HL-60 (cell line): ENCODE data around the gene PRAC2.

Experiments used
- DNase-seq, 2 experiments: peaks; one replicate each; pipeline ENCODE4 v3.0.0-alpha.2; 2010 to 2020; ENCODE audit warnings: low read depth in 1 of 2, low spot score in 1 of 2
- H3K27ac ChIP-seq: fragments of 250-450 bp; sonication (Bioruptor Pico); replicated peaks from 2 replicates; pipeline ENCODE4 v1.5.1; 2020; ENCODE audit warnings: mild to moderate bottlenecking, moderate library complexity
- H3K27me3 ChIP-seq: fragments of 250-450 bp; sonication (Bioruptor Pico); 2 replicates; pipeline ENCODE4 v1.5.1; 2021; ENCODE audit warnings: mild to moderate bottlenecking, moderate library complexity; ENCODE audit not compliant: insufficient read depth, poor library complexity, severe bottlenecking
- H3K4me3 ChIP-seq: replicated peaks from 2 replicates; pipeline ENCODE4 v1.5.1; 2011; ENCODE audit warnings: mild to moderate bottlenecking, control low read depth, low read length; ENCODE audit not compliant: insufficient read depth
- GABPA ChIP-seq: IDR thresholded peaks from 2 replicates; pipeline ENCODE4 v1.6.1; 2012; ENCODE audit warnings: low read depth
- POLR2AphosphoS5 ChIP-seq: IDR thresholded peaks from 2 replicates; pipeline ENCODE4 v1.6.1; 2012; ENCODE audit warnings: low read depth
- SPI1 ChIP-seq: IDR thresholded peaks from 2 replicates; pipeline ENCODE4 v1.6.1; 2012; ENCODE audit warnings: low read depth, mild to moderate bottlenecking, borderline replicate concordance
- TF ChIP-seq, protein P1 (sequence below): IDR thresholded peaks from one replicate; pipeline ENCODE4 v1.5.1; 2011; ENCODE audit warnings: low read length, control low read depth, inconsistent platforms; ENCODE audit not compliant: insufficient read depth
- TF ChIP-seq, protein P2 (sequence below): IDR thresholded peaks from 2 replicates; pipeline ENCODE4 v1.6.1; 2012; ENCODE audit warnings: low read depth; ENCODE audit not compliant: insufficient replicate concordance

Gene PRAC2

DNA sequence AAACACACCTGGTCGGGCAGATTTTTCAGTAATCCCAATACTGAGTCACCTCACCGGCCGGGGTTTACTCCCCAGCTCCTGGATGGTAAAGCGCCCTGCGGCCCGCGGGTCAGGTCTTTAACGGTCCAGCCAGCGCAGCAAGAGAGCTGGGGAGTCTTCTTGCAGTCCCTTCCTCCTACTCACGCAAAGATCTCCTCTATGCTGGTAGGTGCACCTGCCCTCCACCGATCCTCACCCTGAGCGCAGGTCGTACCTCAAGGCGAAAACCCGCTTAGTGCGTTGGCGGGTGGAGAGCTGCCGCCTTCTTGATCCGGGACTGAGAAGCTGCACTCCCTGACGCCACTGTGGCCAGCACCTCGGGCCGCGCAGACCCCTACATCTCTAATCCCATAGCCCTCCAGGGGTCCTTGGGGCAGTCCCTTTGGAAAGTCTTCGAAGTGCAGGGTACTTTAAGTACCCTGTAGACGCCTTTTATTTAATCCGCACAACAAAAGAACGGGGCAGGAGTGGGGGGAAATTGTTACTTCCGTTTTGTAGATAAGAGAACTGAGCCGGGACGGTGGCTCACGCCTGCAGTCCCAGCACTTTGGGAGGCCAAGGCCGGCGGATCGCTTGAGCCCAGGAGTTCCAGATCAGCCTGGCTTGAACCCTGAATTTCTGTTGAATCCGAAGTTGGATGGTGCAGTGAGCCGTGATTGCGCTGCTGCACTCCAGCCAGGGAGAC lies 16.0 kb downstream of the PRAC2 start:
- Histone ChIP-seq H3K27me3 (peaks cover 82% of the 10 kb centered on the region), H3K4me3 (no peak overlapping the region), H3K27ac (no peak overlapping the region)
- no peak for DNase-seq
- TF ChIP-seq, protein P1, sequence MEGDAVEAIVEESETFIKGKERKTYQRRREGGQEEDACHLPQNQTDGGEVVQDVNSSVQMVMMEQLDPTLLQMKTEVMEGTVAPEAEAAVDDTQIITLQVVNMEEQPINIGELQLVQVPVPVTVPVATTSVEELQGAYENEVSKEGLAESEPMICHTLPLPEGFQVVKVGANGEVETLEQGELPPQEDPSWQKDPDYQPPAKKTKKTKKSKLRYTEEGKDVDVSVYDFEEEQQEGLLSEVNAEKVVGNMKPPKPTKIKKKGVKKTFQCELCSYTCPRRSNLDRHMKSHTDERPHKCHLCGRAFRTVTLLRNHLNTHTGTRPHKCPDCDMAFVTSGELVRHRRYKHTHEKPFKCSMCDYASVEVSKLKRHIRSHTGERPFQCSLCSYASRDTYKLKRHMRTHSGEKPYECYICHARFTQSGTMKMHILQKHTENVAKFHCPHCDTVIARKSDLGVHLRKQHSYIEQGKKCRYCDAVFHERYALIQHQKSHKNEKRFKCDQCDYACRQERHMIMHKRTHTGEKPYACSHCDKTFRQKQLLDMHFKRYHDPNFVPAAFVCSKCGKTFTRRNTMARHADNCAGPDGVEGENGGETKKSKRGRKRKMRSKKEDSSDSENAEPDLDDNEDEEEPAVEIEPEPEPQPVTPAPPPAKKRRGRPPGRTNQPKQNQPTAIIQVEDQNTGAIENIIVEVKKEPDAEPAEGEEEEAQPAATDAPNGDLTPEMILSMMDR = no peak
- TF ChIP-seq, protein P2, sequence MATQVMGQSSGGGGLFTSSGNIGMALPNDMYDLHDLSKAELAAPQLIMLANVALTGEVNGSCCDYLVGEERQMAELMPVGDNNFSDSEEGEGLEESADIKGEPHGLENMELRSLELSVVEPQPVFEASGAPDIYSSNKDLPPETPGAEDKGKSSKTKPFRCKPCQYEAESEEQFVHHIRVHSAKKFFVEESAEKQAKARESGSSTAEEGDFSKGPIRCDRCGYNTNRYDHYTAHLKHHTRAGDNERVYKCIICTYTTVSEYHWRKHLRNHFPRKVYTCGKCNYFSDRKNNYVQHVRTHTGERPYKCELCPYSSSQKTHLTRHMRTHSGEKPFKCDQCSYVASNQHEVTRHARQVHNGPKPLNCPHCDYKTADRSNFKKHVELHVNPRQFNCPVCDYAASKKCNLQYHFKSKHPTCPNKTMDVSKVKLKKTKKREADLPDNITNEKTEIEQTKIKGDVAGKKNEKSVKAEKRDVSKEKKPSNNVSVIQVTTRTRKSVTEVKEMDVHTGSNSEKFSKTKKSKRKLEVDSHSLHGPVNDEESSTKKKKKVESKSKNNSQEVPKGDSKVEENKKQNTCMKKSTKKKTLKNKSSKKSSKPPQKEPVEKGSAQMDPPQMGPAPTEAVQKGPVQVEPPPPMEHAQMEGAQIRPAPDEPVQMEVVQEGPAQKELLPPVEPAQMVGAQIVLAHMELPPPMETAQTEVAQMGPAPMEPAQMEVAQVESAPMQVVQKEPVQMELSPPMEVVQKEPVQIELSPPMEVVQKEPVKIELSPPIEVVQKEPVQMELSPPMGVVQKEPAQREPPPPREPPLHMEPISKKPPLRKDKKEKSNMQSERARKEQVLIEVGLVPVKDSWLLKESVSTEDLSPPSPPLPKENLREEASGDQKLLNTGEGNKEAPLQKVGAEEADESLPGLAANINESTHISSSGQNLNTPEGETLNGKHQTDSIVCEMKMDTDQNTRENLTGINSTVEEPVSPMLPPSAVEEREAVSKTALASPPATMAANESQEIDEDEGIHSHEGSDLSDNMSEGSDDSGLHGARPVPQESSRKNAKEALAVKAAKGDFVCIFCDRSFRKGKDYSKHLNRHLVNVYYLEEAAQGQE = no peak
- TF ChIP-seq SPI1 = no peak
- TF ChIP-seq GABPA = no peak
- TF ChIP-seq POLR2AphosphoS5 = no peak

DNA sequence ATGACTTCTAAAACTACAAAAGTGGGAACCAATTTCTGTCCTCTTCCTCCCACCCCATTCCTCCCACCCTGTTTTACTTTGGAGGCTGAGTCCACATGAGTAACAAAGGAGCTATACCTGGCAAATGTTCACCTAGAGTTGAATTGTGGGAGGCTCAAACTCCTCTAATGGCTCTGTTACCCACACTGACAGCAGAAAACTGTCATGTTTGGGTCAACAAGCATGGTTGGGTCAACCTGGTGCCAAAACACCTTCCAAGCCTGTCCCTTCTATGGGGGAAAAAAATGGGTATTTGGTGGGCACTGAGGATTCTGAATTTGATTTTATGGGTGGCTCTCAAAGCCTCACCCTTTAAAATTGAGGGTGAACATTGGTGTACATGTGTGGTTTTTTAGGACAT lies 17.6 kb downstream of the PRAC2 start:
- Histone ChIP-seq H3K27me3 (peaks cover 77% of the 10 kb centered on the region), H3K4me3 (no peak overlapping the region), H3K27ac (no peak overlapping the region)
- no peak for DNase-seq
- TF ChIP-seq SPI1 (no peak), GABPA (no peak), POLR2AphosphoS5 (no peak)
- TF ChIP-seq, protein P2 = no peak
- TF ChIP-seq, protein P1 = no peak

DNA sequence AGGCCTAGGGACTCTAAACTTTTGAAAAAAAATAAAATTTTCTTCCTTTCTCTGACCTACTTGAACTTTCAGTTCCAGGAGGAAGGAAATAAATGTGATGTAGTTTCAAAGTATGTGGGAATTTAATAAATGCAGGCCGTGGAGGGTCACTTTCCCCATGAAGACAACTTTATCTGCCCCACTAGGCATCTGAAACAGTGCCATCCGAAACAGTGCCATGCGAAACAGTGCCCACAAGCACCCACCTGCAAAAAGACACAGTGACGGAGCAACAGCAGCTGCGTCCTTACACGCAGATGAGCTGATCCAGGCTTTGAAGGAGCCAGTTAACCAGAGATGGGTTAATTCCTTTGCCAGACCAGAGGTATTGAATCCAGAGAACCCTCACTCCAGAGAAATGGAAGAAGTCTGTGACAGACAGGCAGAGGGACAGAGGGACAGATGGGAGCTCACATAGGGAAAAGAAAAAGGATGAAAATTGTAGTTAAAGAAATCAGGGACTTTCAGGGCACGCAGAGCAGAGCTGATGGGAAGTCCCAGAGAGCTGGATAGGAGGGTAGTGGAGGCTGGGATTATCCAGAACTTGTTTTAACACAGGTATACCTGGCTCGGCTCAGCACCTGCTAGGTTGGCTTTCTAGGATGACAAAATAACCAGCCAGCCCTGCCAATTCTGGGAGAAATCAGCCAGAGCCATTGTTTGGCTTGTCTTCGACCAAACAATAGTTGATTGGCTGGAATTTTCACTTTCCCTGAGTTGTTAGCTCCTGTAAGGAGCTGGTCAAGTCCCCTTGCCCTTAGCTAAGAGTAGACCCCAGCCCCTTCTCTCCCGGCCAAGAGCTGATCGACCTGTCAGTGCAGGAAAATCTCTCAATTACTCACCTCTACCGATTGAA lies 22.6 kb downstream of the PRAC2 start:
- Histone ChIP-seq H3K4me3 (no peak overlapping the region), H3K27me3 (peaks cover 88% of the 10 kb centered on the region), H3K27ac (no peak overlapping the region)
- TF ChIP-seq GABPA (no peak), SPI1 (no peak), POLR2AphosphoS5 (no peak)
- TF ChIP-seq, protein P2 = no peak
- TF ChIP-seq, protein P1 = no peak
- DNase-seq = no peak
